ENCODE data around the gene ABTB2. TPM values are rescaled to one million over a fixed set of nuclear protein-coding genes. Genes with fewer than 3 reads are reported as not detected.
A peak's percentile ranks its signal among the peaks of the same experiment; 100 is the strongest.

The ABTB2 gene
- total RNA-seq, 4 donors from 2014 or later = 3.4 to 6.2 (median 4.2) TPM

GRCh38 chr11:34197256-34197655 lies 160.6 kb downstream of the ABTB2 start:
- ATAC-seq (ENCODE audit: low FRiP score) (no peak), DNase-seq (ENCODE audit: low spot score) (no peak)
- no peak for TF ChIP-seq CTCF (IDR thresholded peaks at IDR 0.05)

- DNase-seq (ENCODE audit: low spot score) = no peak
- no peak for ATAC-seq (ENCODE audit: low FRiP score)
Observed at GRCh38 chr11:34194576-34195335, 163.1 kb downstream of the ABTB2 start.

GRCh38 chr11:34192481-34193401 lies 165.1 kb downstream of the ABTB2 start:
- DNase-seq (ENCODE audit: low spot score) (peak; percentile 28), ATAC-seq (ENCODE audit: low FRiP score) (peak; percentile 88)
- no peak for TF ChIP-seq CTCF (IDR thresholded peaks at IDR 0.05)

More at GRCh38 chr11:34194576-34195335, 163.1 kb downstream of the ABTB2 start:
- TF ChIP-seq CTCF (IDR thresholded peaks at IDR 0.05) = no peak

GRCh38 chr11:34191578-34191977 lies 166.2 kb downstream of the ABTB2 start:
- no peak for TF ChIP-seq CTCF (IDR thresholded peaks at IDR 0.05)
- ATAC-seq (ENCODE audit: low FRiP score) (no peak), DNase-seq (ENCODE audit: low spot score) (no peak)

DNA sequence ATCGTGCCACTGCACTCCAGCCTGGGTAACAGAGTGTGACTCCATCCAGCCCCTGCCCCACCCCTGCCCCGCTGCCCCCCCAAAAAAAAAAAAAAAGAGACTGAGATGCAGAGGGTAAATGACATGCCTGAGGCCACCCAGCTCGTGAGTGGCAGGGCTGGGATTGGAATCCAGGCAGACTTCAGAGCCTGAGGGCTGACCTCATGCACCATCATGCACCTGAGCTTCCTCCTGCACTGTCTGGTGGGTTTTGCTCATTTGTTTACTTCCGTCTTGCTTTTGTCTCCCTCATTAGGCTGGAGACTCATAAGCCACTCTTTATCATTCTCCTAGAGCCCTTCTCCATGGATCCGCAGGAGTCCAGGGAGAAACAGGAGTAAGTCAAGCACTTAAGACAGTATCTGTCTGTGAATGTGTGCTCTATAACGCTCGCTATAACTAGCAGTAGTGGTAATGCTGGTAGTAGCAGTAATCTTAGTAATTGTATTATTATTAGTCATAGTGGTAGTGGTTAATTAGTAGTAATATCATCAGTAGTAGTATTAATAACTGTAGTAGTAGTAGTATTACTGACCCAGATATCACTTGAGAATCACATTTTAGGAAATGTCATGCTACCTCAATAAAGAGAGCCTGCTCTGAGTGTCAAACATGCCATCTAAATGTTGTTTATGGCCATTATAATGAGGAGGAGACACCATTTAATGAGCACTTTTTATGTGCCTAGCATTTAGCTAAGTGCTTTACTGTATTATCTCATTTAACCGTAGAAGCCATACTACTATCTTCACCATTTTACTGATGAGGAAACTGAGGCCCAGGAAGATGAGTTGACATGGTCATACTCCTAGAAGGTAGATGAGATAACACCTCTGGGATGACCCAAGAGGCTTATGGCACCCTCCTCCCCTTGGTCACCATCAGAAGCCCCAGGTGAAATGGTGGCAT lies 167.3 kb downstream of the ABTB2 start:
- no peak for DNase-seq (ENCODE audit: low spot score)
- no peak for ATAC-seq (ENCODE audit: low FRiP score)
- no peak for TF ChIP-seq CTCF (IDR thresholded peaks at IDR 0.05)

- DNase-seq (ENCODE audit: low spot score) = no peak
- no peak for ATAC-seq (ENCODE audit: low FRiP score)
- no peak for TF ChIP-seq CTCF (IDR thresholded peaks at IDR 0.05)
Observed at GRCh38 chr11:34189191-34189590, 168.6 kb downstream of the ABTB2 start.
